H9 (cell line): ENCODE measurements around the gene C16orf95. TPM values are rescaled to one million over a fixed set of nuclear protein-coding genes. Genes with fewer than 3 reads are reported as not detected.

Experiments used
- DNase-seq: peaks from one replicate; pipeline ENCODE4 v3.0.0-alpha.2; 2017
- H2AFZ ChIP-seq: one replicate; pipeline ENCODE4 v1.6.1; 2013; ENCODE audit warnings: mild to moderate bottlenecking, low read length, control low read depth, moderate library complexity
- H2AK5ac ChIP-seq: 2 replicates; pipeline ENCODE4 v1.6.1; 2013; ENCODE audit warnings: low read length, control low read depth, mixed read lengths; ENCODE audit not compliant: insufficient read length
- H2BK120ac ChIP-seq: one replicate; pipeline ENCODE4 v1.6.1; 2013; ENCODE audit warnings: low read depth, mild to moderate bottlenecking, low read length, control low read depth, inconsistent platforms; ENCODE audit not compliant: poor library complexity, severe bottlenecking
- H2BK12ac ChIP-seq: 2 replicates; pipeline ENCODE4 v1.6.1; 2013; ENCODE audit warnings: low read length, control low read depth, mixed read lengths, low read depth; ENCODE audit not compliant: insufficient read length
- H2BK15ac ChIP-seq: 2 replicates; pipeline ENCODE4 v1.6.1; 2013; ENCODE audit warnings: low read depth, low read length, control low read depth
- H2BK20ac ChIP-seq: one replicate; pipeline ENCODE4 v1.6.1; 2013; ENCODE audit warnings: low read depth, mild to moderate bottlenecking, low read length, control low read depth, inconsistent platforms; ENCODE audit not compliant: poor library complexity, severe bottlenecking
- H2BK5ac ChIP-seq: 2 replicates; pipeline ENCODE4 v1.6.1; 2013; ENCODE audit warnings: low read length, control low read depth, mixed read lengths; ENCODE audit not compliant: insufficient read length
- H3K14ac ChIP-seq: 2 replicates; pipeline ENCODE4 v1.6.1; 2013; ENCODE audit warnings: low read length, control low read depth; ENCODE audit not compliant: insufficient read depth
- H3K18ac ChIP-seq: 2 replicates; pipeline ENCODE4 v1.6.1; 2013; ENCODE audit warnings: low read depth, mild to moderate bottlenecking, mixed read lengths, low read length, control low read depth; ENCODE audit not compliant: insufficient read length
- H3K23ac ChIP-seq: 2 replicates; pipeline ENCODE4 v1.6.1; 2013; ENCODE audit warnings: low read length, control low read depth, mixed read lengths, low read depth; ENCODE audit not compliant: insufficient read length
- H3K23me2 ChIP-seq: 2 replicates; pipeline ENCODE4 v1.6.1; 2013; ENCODE audit warnings: low read depth, mild to moderate bottlenecking, mixed read lengths, low read length, control low read depth; ENCODE audit not compliant: insufficient read length, poor library complexity, severe bottlenecking
- H3K27ac ChIP-seq: 2 replicates; pipeline ENCODE4 v1.5.1; 2013; ENCODE audit warnings: low read length, control low read depth, mixed read lengths, low read depth; ENCODE audit not compliant: insufficient read length
- H3K27me3 ChIP-seq: 2 replicates; pipeline ENCODE4 v1.6.1; 2013; ENCODE audit warnings: low read length, control low read depth, inconsistent platforms; ENCODE audit not compliant: insufficient read depth
- H3K4ac ChIP-seq: 2 replicates; pipeline ENCODE4 v1.6.1; 2013; ENCODE audit warnings: low read depth, mild to moderate bottlenecking, control low read depth, inconsistent platforms, low read length, moderate library complexity
- H3K4me1 ChIP-seq: 2 replicates; pipeline ENCODE4 v1.6.1; 2013; ENCODE audit warnings: low read length, control low read depth, inconsistent platforms; ENCODE audit not compliant: insufficient read depth
- H3K4me2 ChIP-seq: 2 replicates; pipeline ENCODE4 v1.6.1; 2013; ENCODE audit warnings: low read length, control low read depth, mixed read lengths; ENCODE audit not compliant: insufficient read length, insufficient read depth
- H3K56ac ChIP-seq: 2 replicates; pipeline ENCODE4 v1.6.1; 2013; ENCODE audit warnings: low read depth, mild to moderate bottlenecking, mixed read lengths, low read length, control low read depth; ENCODE audit not compliant: insufficient read length
- H3K79me1 ChIP-seq: 2 replicates; pipeline ENCODE4 v1.6.1; 2013; ENCODE audit warnings: low read depth, mild to moderate bottlenecking, moderate library complexity, low read length, control low read depth, inconsistent platforms; ENCODE audit not compliant: insufficient read depth, poor library complexity, severe bottlenecking
- H3K79me2 ChIP-seq: 2 replicates; pipeline ENCODE4 v1.6.1; 2013; ENCODE audit warnings: low read length, control low read depth, inconsistent platforms; ENCODE audit not compliant: insufficient read depth
- H3K9ac ChIP-seq: 2 replicates; pipeline ENCODE4 v1.6.1; 2013; ENCODE audit warnings: low read length, control low read depth, mixed read lengths; ENCODE audit not compliant: insufficient read length; ENCODE audit errors: extremely low read depth
- H3K9me3 ChIP-seq: one replicate; pipeline ENCODE4 v1.6.1; 2013; ENCODE audit warnings: low read depth, low read length, inconsistent platforms; ENCODE audit not compliant: control insufficient read depth
- H3T11ph ChIP-seq: one replicate; pipeline ENCODE4 v1.6.1; 2013; ENCODE audit warnings: mild to moderate bottlenecking, low read length, control low read depth, inconsistent platforms
- H4K20me1 ChIP-seq: one replicate; pipeline ENCODE4 v1.6.1; 2013; ENCODE audit not compliant: control insufficient read depth, insufficient read length, insufficient read depth
- H4K5ac ChIP-seq: 2 replicates; pipeline ENCODE4 v1.6.1; 2013; ENCODE audit warnings: low read depth, mild to moderate bottlenecking, mixed read lengths, low read length, control low read depth; ENCODE audit not compliant: insufficient read length
- H4K8ac ChIP-seq: replicated peaks from 2 replicates; pipeline ENCODE4 v1.6.1; 2013; ENCODE audit warnings: low read length, control low read depth, mixed read lengths, low read depth; ENCODE audit not compliant: insufficient read length
- H4K91ac ChIP-seq: 2 replicates; pipeline ENCODE4 v1.6.1; 2013; ENCODE audit warnings: low read depth, mild to moderate bottlenecking, moderate library complexity, mixed read lengths, low read length, control low read depth; ENCODE audit not compliant: insufficient read length
- H3K27ac Mint-ChIP-seq, 3 experiments: 2 replicates in 2 of 3; 3 replicates in 1 of 3; pipeline ENCODE4 v1.8.0; 2020 to 2021; ENCODE audit warnings: mixed read lengths in 3 of 3, mild to moderate bottlenecking in 1 of 3, moderate library complexity in 1 of 3
- H3K27me3 Mint-ChIP-seq: 2 replicates; pipeline ENCODE4 v1.8.0; 2021; ENCODE audit warnings: low read depth, mild to moderate bottlenecking, moderate library complexity, mixed read lengths
- H3K36me3 Mint-ChIP-seq, 3 experiments: 2 replicates in 2 of 3; 3 replicates in 1 of 3; pipeline ENCODE4 v1.8.0; 2020 to 2021; ENCODE audit warnings: low read depth in 3 of 3, mixed read lengths in 3 of 3; ENCODE audit not compliant: insufficient read depth in 1 of 3
- H3K4me1 Mint-ChIP-seq, 2 experiments: 2 replicates each; pipeline ENCODE4 v1.8.0; 2020; ENCODE audit warnings: mixed read lengths in 2 of 2
- H3K4me3 Mint-ChIP-seq, 2 experiments: 2 replicates in 1 of 2; 3 replicates in 1 of 2; pipeline ENCODE4 v1.8.0; 2020 to 2021; ENCODE audit warnings: mild to moderate bottlenecking in 2 of 2, mixed read lengths in 2 of 2, moderate library complexity in 1 of 2
- H3K9me3 Mint-ChIP-seq, 2 experiments: 2 replicates in 1 of 2; 3 replicates in 1 of 2; pipeline ENCODE4 v1.8.0; 2020; ENCODE audit warnings: mild to moderate bottlenecking in 2 of 2, mixed read lengths in 2 of 2, moderate library complexity in 1 of 2
- WGBS: extraction: QIAGEN DNeasy Blood & Tissue Kit; methylation state at CpG from one replicate; pipeline ENCODE4 v1.1.7; 2013; ENCODE audit warnings: missing lambda C conversion rate, low lambda C conversion rate, mixed read lengths; ENCODE audit not compliant: insufficient read length; ENCODE audit errors: extremely low coverage; 5-methylcytosine and 5-hydroxymethylcytosine counted together
- total RNA-seq: library from RNA; stranded (reverse); gene quantifications from 2 replicates; pipeline ENCODE4 v1.2.1, GENCODE V29; 2021
- TF ChIP-seq, protein P1 (sequence below): fragments of 200-600 bp; sonication (generic); conservative IDR thresholded peaks from 3 replicates; pipeline ENCODE4 v1.8.0; 2021; ENCODE audit warnings: antibody characterized with exemption, mild to moderate bottlenecking

Gene C16orf95
- total RNA-seq, 1 experiment from 2014 or later = 5.6 TPM

DNA sequence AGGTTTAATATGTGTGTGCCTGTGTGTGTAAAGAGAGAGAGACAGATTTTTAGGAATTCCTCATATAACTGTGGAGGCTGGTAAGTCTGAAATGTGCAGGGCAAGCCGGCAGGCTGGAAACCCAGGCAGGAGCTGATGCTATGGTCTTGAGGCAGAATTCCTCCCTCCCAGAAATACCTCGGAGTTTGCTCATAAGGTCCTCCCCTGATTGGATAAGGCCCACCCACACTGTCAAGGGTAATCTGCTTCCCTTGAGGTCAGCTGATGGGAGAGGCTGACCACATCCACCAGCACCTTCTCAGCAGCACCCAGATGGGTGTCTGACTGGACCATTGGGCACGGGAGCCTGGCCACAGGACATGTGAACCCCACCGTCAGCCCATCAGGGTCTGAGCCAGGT, 42.4 kb downstream of the C16orf95 start:
- H3K23me2 ChIP-seq = no peaks in the 10 kb centered on the region
- no peak overlapping the region for H3K4me2 ChIP-seq
- no peak overlapping the region for H2AK5ac ChIP-seq
- H2AFZ ChIP-seq = no peak overlapping the region
- no peaks in the 10 kb centered on the region for H3K36me3 Mint-ChIP-seq
- no peaks in the 10 kb centered on the region for H3K4me1 ChIP-seq
- no peak overlapping the region for H2BK20ac ChIP-seq
- H3K27ac Mint-ChIP-seq = no peak overlapping the region; a peak in 1 of 7 replicates
- DNase-seq = no peak
- no peak overlapping the region; the same call in 1 of the 2 replicates for H3K14ac ChIP-seq
- H3K4ac ChIP-seq = no peak overlapping the region
- H3K79me1 ChIP-seq = no peaks in the 10 kb centered on the region
- H4K8ac ChIP-seq = no peak overlapping the region
- H3K23ac ChIP-seq = no peak overlapping the region
- H4K91ac ChIP-seq = no peak overlapping the region
- H3K27ac ChIP-seq = no peak overlapping the region
- no peaks in the 10 kb centered on the region for H3K79me2 ChIP-seq
- H3K9me3 Mint-ChIP-seq = peaks cover 0 to 1% of the 10 kb centered on the region in 2 experiments; a peak in 1 of 5 replicates
- no peak overlapping the region for H3K4me3 Mint-ChIP-seq
- H3K56ac ChIP-seq = no peak overlapping the region
- no peak overlapping the region for H3K9ac ChIP-seq
- H2BK5ac ChIP-seq = no peak overlapping the region
- peaks cover 7 to 10% of the 10 kb centered on the region in 2 experiments; a peak in 3 of 4 replicates for H3K4me1 Mint-ChIP-seq
- H3K18ac ChIP-seq = no peak overlapping the region
- no CpG with 5 or more reads among the region's 4 CpGs for WGBS
- H2BK12ac ChIP-seq = no peak overlapping the region
- H4K20me1 ChIP-seq = no peaks in the 10 kb centered on the region
- peaks cover 13% of the 10 kb centered on the region for H3K27me3 Mint-ChIP-seq
- H2BK15ac ChIP-seq = no peak overlapping the region
- no peak overlapping the region for H3T11ph ChIP-seq
- no peaks in the 10 kb centered on the region for H3K9me3 ChIP-seq
- TF ChIP-seq, protein P1, sequence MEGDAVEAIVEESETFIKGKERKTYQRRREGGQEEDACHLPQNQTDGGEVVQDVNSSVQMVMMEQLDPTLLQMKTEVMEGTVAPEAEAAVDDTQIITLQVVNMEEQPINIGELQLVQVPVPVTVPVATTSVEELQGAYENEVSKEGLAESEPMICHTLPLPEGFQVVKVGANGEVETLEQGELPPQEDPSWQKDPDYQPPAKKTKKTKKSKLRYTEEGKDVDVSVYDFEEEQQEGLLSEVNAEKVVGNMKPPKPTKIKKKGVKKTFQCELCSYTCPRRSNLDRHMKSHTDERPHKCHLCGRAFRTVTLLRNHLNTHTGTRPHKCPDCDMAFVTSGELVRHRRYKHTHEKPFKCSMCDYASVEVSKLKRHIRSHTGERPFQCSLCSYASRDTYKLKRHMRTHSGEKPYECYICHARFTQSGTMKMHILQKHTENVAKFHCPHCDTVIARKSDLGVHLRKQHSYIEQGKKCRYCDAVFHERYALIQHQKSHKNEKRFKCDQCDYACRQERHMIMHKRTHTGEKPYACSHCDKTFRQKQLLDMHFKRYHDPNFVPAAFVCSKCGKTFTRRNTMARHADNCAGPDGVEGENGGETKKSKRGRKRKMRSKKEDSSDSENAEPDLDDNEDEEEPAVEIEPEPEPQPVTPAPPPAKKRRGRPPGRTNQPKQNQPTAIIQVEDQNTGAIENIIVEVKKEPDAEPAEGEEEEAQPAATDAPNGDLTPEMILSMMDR = no peak
- no peak overlapping the region for H2BK120ac ChIP-seq
- H4K5ac ChIP-seq = no peak overlapping the region
- H3K27me3 ChIP-seq = no peaks in the 10 kb centered on the region
